NCI-H2227 (cell line): Measurements from ENCODE around the gene SHISA7.

ENCODE experiments used
- DNase-seq: peaks from one replicate; lab custom pipeline; 2025; ENCODE audit not compliant: unreplicated experiment; lab: John Stamatoyannopoulos, UW

The SHISA7 gene

DNA sequence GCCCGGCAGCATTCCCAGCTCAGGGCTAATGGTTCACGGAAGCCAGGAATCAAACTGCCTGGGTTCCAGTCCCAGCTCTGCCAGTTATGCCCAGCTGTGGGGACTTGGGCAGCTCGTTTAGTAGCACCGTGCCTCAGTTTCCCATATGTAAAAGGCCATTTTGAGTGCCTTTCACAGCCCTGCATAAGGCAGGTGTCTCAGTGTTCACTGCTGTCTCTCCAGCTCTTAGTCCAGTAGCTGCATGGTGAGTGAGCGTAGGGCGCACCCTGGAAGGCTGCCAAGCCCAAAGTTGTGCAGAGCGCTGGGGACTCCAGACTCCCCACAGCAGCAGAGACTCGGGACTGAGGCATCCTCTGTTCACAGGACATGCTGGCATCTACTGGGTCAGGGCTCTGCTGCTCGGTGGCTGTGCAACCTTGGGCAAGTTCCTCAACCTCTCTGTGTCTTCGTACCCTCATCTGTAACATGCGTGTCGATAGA is 51.9 kb downstream of the SHISA7 start:
- no peak for DNase-seq

DNA sequence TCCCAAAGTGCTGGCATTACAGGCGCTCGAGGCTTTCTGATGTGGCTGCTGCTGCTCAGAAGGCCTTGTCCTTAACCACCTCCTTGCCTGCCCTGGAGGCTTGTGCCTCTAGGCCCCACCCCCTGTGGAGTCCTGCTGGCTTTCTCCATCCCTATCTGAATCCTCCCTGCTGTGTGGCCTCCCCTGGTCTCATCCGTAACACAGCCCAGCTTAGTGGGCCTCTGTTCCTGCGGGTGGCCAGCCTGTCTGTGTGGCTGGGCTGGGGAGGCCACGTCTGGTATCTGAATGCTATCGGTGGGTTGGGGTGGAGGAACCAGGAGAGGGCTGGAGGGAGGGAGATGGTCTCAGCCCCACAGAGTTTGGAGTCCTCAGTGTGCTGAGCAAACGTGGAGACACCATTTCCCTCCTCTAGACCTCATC is 52.6 kb downstream of the SHISA7 start:
- no peak for DNase-seq

DNA sequence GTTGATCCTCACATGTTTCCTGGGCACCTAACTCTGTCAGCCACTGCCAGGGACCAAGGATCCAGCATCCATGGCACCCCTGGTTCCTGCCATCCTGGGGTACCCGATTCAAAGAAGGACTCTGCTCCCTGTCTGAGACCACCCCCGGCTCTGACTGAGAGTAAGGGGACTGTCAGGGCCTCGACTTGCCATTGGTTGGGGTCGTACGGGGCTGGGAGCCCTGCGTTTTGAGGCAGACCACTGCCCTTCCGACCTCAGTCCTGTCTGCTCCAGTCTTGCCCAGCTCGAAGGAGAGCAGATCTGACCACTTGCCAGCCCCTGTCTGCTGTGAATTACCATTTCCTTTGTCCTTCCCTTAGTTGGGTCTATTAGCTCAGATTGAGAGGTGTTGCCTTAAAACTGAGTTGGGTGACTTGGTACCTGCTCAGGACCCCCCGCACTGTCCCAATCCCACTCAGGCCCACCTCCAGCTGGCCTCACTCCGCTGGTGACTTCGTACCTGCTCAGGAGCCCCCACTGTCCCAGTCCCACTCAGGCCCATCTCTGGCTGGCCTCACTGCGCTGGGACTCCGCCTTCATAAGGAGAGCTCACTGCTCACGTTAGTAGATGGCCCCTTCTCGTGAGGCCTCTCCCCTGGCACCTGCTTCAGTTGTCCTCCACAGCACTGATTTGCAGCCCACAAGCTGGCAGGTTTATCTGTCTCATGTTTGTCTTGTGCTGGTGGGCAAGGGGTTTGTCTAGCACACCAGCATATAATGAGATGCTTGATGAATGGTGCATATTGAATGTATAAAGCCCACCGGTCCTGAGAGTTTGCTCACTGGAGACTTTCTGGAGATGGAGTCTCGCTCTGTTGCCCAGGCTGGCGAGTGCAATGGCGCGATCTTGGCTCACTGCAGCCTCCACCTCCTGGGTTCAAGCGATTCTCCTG is 53.4 kb downstream of the SHISA7 start:
- no peak for DNase-seq

DNA sequence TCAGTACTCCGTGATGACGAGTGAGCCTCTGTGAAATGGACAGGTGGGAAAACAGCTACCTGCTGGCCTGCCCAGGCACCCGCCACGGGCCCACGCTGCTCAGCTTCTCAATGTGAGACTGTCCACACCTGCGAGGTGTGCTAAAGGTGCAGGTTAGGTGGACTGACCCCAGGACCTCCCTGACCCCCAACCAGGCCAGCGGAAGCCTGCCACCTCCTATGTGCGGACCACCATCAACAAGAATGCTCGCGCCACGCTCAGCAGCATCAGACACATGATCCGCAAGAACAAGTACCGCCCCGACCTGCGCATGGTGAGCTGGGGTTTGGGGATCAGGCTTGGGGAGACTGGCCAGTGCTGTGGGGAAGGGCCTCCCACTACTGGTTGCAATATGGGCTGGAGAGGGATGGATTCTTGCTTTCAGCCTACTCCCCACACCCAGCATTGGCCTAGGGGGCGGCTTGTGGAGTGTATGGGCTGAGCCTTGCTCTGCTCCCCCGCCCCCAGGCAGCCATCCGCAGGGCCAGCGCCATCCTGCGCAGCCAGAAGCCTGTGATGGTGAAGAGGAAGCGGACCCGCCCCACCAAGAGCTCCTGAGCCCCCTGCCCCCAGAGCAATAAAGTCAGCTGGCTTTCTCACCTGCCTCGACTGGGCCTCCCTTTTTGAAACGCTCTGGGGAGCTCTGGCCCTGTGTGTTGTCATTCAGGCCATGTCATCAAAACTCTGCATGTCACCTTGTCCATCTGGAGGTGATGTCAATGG is 55.2 kb downstream of the SHISA7 start:
- no peak for DNase-seq

DNA sequence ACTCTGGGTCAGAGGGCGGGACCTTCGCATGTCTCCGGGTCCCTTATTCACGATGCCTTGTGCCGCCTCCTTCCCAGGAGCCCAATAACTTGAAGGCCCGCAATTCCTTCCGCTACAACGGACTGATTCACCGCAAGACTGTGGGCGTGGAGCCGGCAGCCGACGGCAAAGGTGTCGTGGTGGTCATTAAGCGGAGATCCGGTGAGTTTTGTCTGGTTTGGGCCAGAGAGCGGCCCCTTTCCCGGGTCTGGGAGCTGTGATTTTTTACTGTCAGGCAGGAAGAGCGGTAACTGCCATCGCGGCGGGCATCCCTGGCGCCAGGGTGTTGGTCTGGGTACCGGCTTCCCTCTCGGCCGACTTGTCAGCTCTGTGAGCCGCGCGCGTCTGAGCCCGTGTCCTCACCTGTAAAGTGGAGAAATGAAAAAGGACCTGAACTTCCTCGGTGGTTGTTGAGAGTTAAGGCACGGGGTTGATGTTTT is 56.6 kb downstream of the SHISA7 start:
- no peak for DNase-seq

DNA sequence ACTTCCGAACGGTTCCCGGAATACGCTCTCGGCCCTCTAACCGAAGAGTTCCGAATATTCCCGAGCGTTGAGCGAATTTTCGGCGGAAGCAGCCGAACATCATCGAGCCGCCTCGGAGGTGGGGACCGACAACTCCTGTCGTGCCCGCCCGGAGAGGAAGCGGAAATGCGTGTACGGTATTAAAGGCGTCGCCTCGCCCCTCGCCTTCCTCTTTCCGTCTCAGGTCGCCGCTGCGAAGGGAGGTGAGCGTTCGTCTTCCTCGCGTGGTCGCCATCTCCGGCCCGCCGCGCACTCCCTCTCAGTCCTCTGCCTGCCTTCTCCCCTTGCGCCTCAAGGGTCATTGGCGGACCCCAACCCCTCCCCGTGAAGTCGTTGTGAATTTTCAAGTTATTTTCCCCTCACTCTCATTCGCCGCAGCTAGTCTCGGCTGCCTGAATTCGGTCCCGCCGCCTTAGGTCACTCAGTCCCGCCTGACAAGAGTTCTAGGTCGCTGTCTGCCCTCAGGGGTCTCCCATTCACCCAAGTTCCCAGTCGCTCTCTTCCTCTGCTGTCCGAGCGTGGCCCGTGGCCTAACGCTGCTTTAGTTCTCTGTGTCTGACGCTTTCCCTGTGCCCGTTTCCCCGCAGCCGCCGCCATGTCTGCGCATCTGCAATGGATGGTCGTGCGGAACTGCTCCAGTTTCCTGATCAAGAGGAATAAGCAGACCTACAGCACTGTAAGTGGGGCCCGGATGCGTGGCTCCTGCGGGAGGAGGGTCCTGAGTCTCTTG is 57.2 kb downstream of the SHISA7 start, which contains the start of gene RPL28:
Gene RPL28, plus strand, starts transcription at position 209 of the 769 bp plus-strand sequence. Its CDS starts 426 bp downstream, at position 635.
- DNase-seq: peak; percentile 100

DNA sequence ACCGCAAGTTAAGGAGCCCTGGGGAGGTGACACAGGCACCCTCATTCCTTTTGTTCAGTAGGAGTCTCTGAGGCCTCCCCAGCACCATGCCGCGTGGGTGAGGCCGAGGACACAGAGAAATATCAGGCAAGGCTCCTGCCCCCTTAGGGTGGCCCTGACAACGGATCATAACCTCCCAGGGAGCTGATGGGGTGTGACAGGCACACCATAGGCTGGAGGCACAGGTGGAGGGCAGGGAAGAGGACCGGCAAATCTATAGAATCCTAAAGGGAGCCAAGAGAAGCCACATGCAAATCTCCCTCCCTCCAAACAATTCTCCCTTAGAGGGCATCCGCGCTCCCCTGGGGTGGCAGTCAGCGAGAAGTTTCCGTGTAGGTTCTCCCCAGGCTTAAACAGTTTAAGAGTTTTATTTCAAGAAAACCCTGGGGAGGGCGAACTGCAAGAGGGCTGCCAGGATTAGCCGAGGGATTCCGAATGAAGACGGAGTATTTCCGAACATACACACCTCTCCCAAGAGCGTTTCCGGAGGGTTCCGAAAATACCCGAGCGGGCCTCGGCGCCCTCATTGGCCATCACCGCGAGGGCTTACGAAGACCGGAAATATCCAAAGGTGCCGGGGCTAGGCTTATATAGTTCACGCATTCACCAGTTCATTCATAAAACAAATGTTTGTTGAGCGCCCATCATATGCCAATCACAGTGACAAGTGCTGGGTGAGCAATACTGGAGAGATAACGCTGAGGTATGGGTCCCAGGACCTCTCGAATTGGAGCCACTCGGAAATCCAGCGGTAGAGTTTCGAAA is 58.0 kb downstream of the SHISA7 start:
- peak; percentile 100 for DNase-seq

DNA sequence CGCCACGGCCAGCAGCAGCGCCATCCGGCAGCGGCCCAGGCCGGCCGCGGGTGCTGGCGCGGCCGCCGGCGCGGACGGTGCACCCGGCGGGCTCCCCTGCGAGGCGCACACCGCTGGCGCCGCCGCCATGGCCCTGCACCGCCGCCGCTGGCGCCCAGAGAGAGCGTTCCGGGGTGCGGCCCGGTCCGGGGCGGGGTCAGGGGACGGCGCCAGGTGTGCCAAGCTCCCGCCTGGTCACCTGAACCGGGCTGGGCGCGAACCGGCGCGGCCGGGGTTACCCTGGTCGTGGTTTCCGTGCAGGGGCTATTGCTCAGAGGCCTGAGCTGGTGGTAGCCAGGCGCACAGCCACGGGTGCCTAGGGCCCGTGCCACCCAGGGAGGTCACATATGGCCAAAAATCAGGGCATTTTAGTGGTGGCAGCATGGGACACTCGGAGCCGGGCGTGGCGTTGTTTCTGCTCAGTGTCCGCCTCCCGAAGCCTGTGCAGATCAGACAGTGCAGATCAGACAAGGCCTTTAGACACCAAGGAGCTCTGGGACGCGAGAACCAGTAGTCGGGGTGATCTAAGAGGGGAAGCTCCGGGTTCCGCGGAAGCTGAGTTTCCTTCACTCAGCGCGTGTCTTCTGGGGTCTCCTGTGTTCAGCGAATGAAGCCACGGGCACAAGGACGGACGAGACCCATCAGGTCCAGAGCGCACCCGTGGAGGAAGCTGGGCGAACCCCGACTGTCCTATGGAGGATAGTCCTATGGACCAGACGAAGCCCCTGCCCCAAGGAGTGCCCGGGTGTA is 58.8 kb downstream of the SHISA7 start, which contains the start of gene TMEM238:
Gene TMEM238, minus strand, starts transcription at position 162 of the 789 bp plus-strand sequence. Its CDS starts 33 bp downstream, at position 129.
- peak; percentile 69 for DNase-seq

DNA sequence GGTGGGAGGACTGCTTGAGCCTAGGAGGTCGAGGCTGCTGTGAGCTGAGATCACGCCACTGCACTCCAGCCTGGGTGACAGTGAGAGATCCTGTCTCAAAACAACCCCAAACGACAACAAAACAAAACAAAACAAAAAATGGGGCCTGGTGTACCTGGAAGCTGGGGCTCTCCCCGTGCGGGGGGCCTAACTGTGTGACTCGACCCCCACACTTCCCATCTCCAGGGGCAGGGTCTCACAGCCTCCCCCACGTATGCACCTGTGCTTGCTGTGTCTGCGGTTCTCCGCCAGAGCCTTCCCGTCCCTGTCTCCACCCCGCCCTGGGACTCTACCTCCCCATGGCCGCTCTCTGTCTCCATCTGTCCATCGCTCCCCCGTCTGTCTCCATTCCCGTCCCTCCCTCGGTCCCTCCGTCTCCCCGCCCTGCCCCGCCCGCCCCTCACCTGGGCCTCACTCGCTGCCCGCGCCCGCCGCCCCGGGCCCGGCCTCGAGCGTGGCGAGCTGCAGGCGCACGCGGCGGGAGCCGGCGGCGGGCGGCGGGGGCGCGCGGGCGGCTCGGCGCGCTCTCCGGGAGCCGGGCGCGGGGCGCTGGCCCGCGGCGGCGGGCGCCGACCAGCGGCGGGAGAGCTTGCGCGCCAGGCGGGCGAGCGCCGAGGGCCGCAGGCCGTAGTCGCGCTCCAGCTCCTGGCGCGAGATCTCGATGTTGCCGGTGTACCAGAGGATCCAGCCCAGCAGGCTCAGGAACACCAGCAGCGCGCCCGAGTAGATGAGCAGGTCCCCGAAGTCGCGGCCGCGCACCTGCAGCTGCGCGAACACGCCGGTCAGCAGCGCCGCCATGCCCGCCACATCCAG is 59.6 kb downstream of the SHISA7 start:
- peak; percentile 90 for DNase-seq

DNA sequence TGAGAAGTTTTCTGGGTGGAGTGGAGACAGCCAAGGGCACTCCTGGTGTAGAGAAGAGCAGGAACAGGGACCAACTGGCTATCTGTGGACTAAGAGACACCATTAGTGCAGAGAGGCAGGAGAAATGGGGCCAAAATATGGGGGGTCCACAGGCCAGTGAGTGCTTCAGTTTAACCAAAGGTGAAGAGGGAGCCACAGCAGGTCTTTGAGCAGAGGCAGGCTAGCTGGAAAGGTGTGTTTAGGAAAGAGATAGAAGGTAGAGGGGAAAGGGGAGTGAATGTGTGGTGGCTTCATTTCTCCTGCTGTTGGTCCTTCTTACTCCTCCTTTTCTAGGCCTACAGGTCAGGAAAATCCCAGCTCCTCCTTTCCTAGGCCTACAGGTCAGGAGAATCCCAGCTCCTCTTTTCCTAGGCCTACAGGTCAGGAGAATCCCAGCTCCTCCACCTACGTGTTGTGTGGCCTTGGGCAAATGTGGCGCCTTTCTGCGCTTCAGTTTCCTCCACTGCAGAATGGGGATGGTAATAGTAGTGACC is 60.5 kb downstream of the SHISA7 start:
- no peak for DNase-seq

DNA sequence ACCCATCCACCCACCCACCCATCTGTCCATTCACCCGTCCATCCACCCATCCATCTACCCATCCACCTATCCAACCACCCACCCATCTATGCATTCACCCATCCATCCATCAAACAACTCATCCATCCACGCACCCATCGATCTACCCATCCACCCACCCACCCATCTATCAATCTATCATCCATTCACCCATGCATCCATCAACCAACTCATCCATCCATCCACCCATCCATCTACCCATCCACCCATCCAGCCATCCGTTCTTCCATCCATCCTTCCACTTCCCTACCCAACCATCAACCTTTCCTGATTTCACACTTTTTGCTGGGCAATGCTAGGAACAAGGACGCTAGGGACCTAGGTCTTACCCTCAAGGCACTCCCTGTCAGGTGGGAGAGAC is 61.1 kb downstream of the SHISA7 start:
- DNase-seq: no peak

DNA sequence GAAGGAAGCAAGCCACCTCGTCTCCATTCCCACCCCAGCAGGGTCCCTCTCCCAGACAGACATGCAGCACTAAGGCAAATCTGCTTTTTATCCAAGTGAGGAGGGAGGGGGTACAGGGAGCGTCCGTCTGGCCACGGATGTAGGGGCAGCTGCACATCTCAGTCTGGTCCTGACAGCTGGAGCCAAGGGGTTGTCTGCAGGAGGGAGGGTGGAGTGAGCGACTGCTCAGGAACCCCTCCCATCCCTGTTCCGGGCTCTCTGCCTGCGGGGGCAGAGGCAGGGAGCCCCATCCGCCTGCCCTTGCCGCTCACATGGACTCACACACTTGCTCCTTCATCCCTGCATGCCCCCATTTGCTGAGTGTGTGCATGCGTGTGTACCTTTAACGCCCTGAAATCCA is 63.9 kb downstream of the SHISA7 start:
- DNase-seq: no peak
